8988T (cell line): ENCODE measurements around the gene ST8SIA5.

ENCODE experiments used
- DNase-seq: peaks from one replicate; pipeline ENCODE4 v3.0.0; 2011

Gene ST8SIA5

GRCh38 chr18:46705521-46705920 is 51.3 kb downstream of the ST8SIA5 start:
- DNase-seq = no peak

- no peak for DNase-seq
Measured at GRCh38 chr18:46704816-46705215, 52.0 kb downstream of the ST8SIA5 start.

GRCh38 chr18:46704189-46704588 is 52.7 kb downstream of the ST8SIA5 start:
- no peak for DNase-seq

- no peak for DNase-seq
Measured at GRCh38 chr18:46702471-46702870, 54.4 kb downstream of the ST8SIA5 start.

- no peak for DNase-seq
Measured at GRCh38 chr18:46700066-46700824, 56.6 kb downstream of the ST8SIA5 start.

- DNase-seq = no peak
Measured at GRCh38 chr18:46696702-46697101, 60.2 kb downstream of the ST8SIA5 start.

- no peak for DNase-seq
Measured at GRCh38 chr18:46696268-46696667, 60.6 kb downstream of the ST8SIA5 start.

- DNase-seq = no peak
Measured at GRCh38 chr18:46693996-46694395, 62.9 kb downstream of the ST8SIA5 start.

- no peak for DNase-seq
Measured at GRCh38 chr18:46688853-46689525, 67.9 kb downstream of the ST8SIA5 start.

- DNase-seq = no peak
Measured at GRCh38 chr18:46686186-46686585, 70.7 kb downstream of the ST8SIA5 start.

- no peak for DNase-seq
Measured at GRCh38 chr18:46683252-46683651, 73.6 kb downstream of the ST8SIA5 start.

- no peak for DNase-seq
Measured at GRCh38 chr18:46680784-46681695, 75.8 kb downstream of the ST8SIA5 start.

GRCh38 chr18:46679846-46680598 is 76.8 kb downstream of the ST8SIA5 start:
- no peak for DNase-seq

- no peak for DNase-seq
Measured at GRCh38 chr18:46678785-46679399, 78.0 kb downstream of the ST8SIA5 start.

- DNase-seq = no peak
Measured at GRCh38 chr18:46678041-46678440, 78.8 kb downstream of the ST8SIA5 start.

- DNase-seq = peak; percentile 63
Measured at GRCh38 chr18:46677611-46678010, 79.2 kb downstream of the ST8SIA5 start.

GRCh38 chr18:46676182-46676835 is 80.5 kb downstream of the ST8SIA5 start:
- no peak for DNase-seq

- DNase-seq = no peak
Measured at GRCh38 chr18:46675112-46675511, 81.7 kb downstream of the ST8SIA5 start.

GRCh38 chr18:46672062-46672970 is 84.5 kb downstream of the ST8SIA5 start:
- DNase-seq = no peak

- no peak for DNase-seq
Measured at GRCh38 chr18:46668694-46669093, 88.2 kb downstream of the ST8SIA5 start.

- DNase-seq = no peak
Measured at GRCh38 chr18:46668135-46668534, 88.7 kb downstream of the ST8SIA5 start.
